GM19023 (cell line): ENCODE measurements around the gene PCMTD2.

Experiments used
- ATAC-seq: cut with Tn5 transposase; IDR thresholded peaks from one replicate; pipeline ENCODE4 v1.9.1; 2021; ENCODE audit warnings: mild to moderate bottlenecking, moderate library complexity; ENCODE audit not compliant: unreplicated experiment

PCMTD2 gene

GRCh38 chr20:64238115-64238825, 17.3 kb upstream of the PCMTD2 start:
- no peak for ATAC-seq

- ATAC-seq, result no peak
These were observed 16.6 kb upstream of the PCMTD2 start for GRCh38 chr20:64238851-64239387.

GRCh38 chr20:64239449-64240242, 15.9 kb upstream of the PCMTD2 start:
- ATAC-seq, result no peak

- ATAC-seq, result no peak
These were observed 15.1 kb upstream of the PCMTD2 start for GRCh38 chr20:64240243-64241015.

DNA sequence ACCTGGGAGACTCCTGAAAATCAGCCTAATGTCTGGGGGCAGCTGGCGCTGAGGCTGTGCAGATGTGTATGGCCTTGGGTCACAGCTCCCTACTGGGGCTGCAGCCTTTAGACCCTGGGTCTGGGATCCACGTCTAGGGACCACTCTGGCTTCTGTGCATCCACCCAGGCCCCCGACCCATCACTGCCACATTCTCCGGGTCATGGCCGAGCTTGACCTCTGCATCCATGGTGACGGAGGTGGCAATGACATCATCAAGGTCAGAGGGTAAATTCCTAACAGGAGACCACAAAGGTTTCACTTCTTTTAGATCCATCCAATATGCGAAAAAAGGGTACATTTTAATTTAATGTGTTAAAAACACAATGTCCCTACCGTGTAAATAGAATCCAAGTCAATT, 14.5 kb upstream of the PCMTD2 start:
- no peak for ATAC-seq

DNA sequence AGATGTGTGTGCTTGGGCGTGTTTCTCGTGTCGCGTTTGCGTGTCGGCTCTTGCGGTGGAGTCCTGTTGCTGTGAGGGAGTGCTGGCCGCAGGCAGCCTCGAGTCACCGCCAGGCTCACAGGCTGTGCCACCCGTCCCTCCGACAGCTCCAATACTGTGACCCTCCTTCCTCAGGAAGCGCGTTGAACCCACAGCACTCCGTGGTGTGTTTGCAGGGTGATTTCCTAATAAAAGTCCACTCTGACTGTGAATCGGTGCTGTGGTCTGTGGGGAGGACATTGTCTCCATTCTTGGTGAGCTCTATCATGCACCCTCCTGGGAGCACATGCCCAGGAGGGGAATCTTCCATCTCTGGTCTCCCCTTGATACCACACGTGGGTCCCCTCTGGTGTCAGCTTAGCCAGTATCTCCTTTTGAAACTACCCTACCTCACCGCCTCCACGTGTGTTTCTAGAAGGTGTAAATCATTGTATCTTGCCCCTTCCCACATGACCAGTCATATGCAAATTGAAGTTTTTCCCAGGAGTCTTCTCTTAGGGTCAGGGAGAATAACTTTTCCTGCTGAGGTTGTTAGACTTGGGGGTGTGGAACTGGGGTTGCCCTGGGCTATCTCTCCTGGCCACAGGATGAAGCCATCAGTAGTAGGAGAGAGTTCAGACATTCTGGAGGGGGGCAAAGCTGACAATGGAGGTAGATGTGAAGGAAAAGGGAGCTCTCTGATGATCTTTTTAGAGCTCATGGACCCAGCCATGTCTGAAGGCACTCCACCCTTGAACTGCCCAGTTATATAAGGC, 13.3 kb upstream of the PCMTD2 start:
- no peak for ATAC-seq

DNA sequence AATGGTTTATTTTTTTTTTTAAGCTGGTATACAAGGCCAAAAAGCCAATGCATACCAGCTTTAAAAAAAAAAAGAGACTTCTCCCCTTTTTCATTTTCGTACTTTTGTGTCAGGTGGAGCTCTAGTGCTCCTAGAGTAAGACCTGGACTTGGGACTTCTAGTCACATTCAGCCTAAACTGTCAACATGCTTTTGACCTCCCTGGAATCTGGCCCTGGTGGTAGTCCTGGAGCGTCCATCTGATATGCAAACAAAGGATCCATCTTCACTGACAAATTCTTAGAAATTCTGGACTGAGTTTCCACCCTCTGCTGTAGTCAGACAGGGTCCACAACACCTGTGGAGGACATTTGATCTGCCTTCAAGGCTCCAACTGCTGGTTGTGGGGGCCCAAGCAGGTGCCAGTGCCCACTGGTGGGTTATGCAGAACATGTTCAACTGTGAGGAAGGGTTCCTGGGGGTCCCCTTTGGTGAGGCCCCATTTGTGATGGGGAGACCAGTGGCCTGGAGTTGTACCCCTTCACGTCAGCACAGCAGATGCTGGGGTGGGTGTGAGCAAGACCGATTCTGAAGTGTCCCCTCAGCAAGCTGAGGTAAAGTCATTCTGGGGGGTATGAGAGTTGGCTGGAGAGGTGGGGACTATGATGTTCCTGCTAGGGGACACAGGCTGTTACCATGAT, 12.6 kb upstream of the PCMTD2 start:
- no peak for ATAC-seq

DNA sequence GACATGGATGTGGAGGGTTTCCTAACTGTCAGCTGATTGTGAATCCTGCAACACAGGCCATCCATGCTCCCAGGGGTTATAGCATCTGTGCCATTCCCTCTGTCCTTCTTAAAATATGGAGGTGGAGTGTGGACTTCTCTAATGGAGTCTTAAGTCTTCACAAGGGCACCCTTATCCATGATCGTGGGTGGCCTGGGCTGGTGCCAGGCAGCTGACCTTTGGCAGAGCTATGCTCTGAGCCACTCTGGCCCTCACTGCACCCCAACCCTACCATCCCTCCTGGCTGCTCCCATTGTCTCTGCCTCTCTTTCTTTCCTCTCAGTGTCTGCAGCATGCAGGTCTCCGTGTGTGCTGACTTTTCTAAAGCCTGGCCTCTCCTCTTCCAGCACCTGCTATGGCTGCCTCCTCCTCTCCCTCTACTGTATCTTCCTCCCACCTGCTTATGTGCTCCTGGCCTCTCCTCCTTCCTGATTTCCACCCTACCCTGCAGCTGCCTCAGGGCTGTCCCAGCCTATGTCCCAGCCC, 11.2 kb upstream of the PCMTD2 start:
- no peak for ATAC-seq

DNA sequence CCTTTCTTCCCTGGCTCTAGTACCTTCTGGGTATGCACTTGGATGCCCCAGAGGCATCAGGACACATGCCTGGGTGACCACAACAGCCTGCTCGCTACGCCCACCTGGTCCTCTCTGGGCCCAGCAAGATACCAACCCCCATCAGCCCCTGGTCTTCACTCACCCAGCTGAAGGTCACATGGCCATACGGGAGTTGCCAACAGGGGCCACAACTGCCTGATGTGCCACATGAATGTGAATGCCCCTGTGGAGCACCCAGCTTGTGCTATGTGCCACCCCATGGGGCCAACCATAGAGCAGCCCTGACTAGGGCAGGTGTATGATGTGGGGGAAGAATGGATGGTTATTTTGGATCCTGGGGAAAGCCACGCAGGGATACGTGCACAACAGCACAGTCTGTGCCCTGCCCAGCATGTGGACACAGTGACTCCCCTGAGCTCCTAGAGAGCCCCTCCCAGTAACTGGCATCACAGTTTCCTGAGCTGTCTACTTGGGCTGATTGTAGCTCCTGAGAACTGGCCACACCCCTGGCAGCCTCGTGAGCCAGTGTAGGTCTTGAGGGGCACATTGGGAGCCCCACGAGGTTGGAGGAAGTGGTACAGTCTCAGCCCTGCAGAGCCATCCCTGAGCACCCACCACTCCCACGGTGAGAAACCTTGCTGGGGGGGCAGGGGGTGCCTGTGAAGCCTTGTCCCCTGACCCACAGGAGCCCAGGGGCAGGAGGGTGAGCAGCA, 10.5 kb upstream of the PCMTD2 start:
- no peak for ATAC-seq

DNA sequence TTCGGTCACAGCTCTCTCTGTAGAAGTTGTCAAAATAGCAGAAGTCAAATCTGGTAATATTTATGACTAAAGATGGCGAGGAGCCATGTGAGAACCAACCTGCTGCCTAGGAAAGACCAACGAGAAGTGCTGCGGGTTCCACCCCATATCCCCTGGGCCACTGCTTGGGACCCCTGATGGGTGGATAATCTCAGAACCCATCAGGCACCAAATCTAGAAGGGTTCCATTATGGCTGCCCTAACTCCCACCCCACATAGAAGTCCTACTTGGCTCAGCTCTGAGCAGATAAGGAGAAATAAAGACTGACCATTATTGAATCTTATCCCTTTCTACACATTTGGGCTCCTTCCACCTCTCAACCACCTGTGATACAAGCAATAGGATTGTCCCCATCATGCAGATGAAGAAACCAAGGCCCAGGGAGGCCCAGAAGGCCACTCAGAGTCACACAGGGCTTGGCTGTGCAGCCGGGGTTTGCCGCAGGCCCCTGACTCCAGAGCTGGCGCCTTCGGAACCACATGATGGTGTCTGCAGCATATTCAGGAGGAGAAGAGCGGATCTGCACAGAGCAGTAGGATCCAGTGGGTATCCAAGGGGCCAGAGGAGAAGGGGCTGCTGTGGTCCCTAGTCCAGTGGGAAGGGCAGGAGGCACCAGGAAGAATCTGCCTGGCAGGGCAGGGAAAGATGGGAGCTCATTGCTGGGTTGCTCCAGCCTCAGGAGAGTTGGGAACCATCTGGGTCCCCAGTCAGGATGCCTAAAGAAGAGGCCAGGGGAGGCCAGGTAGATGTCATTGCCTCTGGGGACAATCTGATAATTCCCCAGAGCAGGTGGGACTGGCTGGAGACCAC, 9.6 kb upstream of the PCMTD2 start:
- ATAC-seq, result no peak

- ATAC-seq, result no peak
These were observed 8.8 kb upstream of the PCMTD2 start for GRCh38 chr20:64246616-64247306.

DNA sequence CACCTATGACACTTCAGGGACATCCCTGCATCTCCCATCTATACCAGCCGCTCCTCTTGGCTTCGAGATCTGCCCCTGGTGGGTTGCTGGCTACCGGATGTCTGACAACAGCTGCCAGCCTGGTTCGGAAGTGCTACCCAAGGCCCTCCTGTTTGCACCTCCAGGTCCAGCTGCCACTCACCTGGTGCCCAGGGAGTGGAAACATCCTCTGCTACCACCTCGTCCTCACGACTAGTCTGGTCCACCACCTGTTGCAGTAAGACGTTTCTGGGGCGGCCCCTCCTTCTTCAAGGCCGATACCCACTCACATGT, 8.3 kb upstream of the PCMTD2 start:
- no peak for ATAC-seq

DNA sequence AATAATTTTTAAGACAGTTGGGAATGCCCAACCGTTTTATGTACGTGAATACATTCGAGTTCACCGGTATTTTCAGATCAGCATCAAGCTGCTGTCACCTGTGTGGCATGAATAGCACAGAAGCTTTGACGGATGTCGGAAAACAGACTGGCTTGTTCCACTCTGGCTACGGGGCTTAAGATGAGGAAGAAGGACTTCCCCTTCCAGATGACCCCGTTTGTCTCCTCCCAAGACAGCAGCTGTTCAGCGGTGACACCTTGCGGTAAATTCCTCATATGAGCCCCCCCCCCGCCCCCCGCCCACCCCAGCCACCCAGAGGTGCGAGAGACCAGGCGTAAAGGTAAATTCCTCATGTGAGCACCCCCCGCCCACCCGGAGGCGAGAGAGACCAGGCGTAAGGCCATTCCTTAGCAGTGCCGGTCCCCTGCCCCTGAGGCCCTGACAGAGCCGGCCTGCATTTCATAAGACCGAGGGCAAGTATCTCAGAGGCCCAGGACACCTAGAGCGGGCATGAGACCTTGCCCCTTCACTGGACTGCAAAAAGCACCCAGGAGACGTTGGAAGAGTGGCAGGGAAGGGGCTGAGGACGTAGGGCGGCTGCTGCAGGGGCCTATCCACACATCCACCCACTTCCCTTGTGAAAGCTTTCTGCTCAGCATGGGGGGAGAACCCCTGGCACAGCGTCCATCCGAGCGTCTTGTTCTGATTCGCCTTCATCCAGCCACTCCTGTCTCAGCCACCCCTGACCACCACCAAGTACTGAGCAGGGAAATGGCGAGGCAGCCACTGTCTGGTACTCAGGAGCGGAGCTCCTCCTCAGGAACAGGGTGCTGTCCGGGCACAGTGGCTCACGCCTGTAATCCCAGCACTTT, 7.3 kb upstream of the PCMTD2 start:
- ATAC-seq, result no peak

DNA sequence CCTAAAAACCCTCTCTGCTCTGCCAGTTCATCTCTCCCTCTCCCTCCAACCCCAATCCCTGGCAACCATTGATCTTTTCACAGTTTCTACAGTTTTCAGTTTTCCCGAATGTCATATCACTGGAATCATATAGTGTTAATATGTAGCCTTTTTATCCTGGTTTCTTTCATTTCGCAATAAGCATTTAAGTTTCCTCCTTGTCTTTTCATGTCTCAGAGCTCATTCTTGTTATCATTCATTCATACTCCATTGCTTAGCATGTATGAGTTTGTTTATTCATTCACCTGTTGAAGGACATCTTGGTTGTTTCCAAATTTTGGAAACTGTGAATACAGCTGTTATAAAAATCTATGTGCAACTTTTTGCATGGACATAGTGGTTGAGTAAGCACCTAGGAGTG, 5.5 kb upstream of the PCMTD2 start:
- no peak for ATAC-seq

- no peak for ATAC-seq
These were observed 2.6 kb upstream of the PCMTD2 start for GRCh38 chr20:64253000-64253383.

- ATAC-seq, result no peak
These were observed 2.1 kb upstream of the PCMTD2 start for GRCh38 chr20:64253443-64253842.

DNA sequence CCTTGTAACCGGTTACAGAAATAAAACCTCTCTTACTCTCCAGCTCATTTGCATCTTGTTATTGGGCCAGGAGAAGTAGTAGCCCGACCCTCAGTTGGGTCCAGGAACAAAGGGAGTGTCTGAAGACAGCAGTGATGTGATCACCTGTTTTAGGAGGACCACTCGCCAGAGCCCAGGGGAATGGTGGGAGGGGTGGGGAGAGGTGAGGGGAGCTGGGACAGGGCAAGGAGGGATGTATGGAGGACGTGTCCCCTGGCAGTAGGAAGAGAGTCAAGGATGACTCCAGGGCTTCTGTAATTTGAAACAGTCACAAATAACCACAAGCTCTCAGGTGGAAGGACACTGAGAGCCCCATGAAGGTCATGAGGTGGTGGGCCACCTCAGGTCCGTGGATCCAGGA, 1.4 kb upstream of the PCMTD2 start:
- ATAC-seq, result no peak
